GM12878 (cell line): ENCODE results near the gene GUCY2D. TPM values are rescaled to one million over a fixed set of nuclear protein-coding genes. Genes with fewer than 3 reads are reported as not detected.

Experiments used
- BACH1 ChIP-seq: fragments of 450-650 bp; IDR thresholded peaks from 2 replicates; pipeline ENCODE4 v1.6.1; 2017; ENCODE audit warnings: mild to moderate bottlenecking, borderline replicate concordance
- BHLHE40 ChIP-seq, 2 experiments: fragments of 450-650 bp in 1 of 2; IDR thresholded peaks; 2 replicates each; pipeline ENCODE4 v1.6.1; 2011 to 2017; ENCODE audit warnings: low read depth in 2 of 2, borderline replicate concordance in 1 of 2, improper control_type of control experiment in 1 of 2, low read length in 1 of 2, mild to moderate bottlenecking in 1 of 2
- CHD2 ChIP-seq: IDR thresholded peaks from 2 replicates; pipeline ENCODE4 v1.6.1; 2011; ENCODE audit warnings: low read depth, low read length, improper control_type of control experiment, borderline replicate concordance
- CHD4 ChIP-seq: fragments of 200-600 bp; sonication (generic); IDR thresholded peaks from 2 replicates; pipeline ENCODE4 v1.6.1; 2016; ENCODE audit warnings: mild to moderate bottlenecking
- CTCF ChIP-seq, 3 experiments: IDR thresholded peaks in 2 of 3; conservative IDR thresholded peaks in 1 of 3; 2 replicates each; pipeline ENCODE4 v1.5.1; 2011; ENCODE audit warnings: low read depth in 3 of 3, low read length in 3 of 3, mild to moderate bottlenecking in 3 of 3, control low read depth in 2 of 3, moderate library complexity in 2 of 3, inconsistent platforms in 1 of 3, mixed read lengths in 1 of 3; ENCODE audit not compliant: control insufficient read depth in 2 of 3, insufficient read depth in 1 of 3; ENCODE audit errors: extremely low read depth in 1 of 3
- E2F8 ChIP-seq: fragments of 450-650 bp; IDR thresholded peaks from 2 replicates; pipeline ENCODE4 v1.6.1; 2018; ENCODE audit warnings: mild to moderate bottlenecking, low read depth, moderate library complexity; ENCODE audit not compliant: partially characterized antibody
- ETV6 ChIP-seq, 2 experiments: fragments of 450-650 bp in 1 of 2; IDR thresholded peaks in 1 of 2; conservative IDR thresholded peaks in 1 of 2; 2 replicates each; pipeline ENCODE4 v1.6.1; 2014; ENCODE audit warnings: antibody characterized with exemption in 1 of 2, borderline replicate concordance in 1 of 2, low read depth in 1 of 2, mild to moderate bottlenecking in 1 of 2, moderate library complexity in 1 of 2
- FOXM1 ChIP-seq: IDR thresholded peaks from 2 replicates; pipeline ENCODE4 v1.6.1; 2012; ENCODE audit warnings: low read depth, mild to moderate bottlenecking, inconsistent platforms, low read length, moderate library complexity
- HDAC2 ChIP-seq: fragments of 200-600 bp; sonication (generic); IDR thresholded peaks from 2 replicates; pipeline ENCODE4 v1.6.1; 2017
- KAT2A ChIP-seq: conservative IDR thresholded peaks from 2 replicates; pipeline ENCODE4 v1.6.1; 2011; ENCODE audit warnings: low read depth, low read length; ENCODE audit not compliant: control insufficient read depth
- NFIC ChIP-seq: IDR thresholded peaks from 2 replicates; pipeline ENCODE4 v1.6.1; 2012; ENCODE audit warnings: low read depth, mild to moderate bottlenecking, inconsistent platforms, low read length, moderate library complexity
- PAX5 ChIP-seq: IDR thresholded peaks from 2 replicates; pipeline ENCODE4 v1.6.1; 2011; ENCODE audit warnings: low read depth, low read length, borderline replicate concordance
- PAX8 ChIP-seq: fragments of 450-650 bp; IDR thresholded peaks from 2 replicates; pipeline ENCODE4 v1.6.1; 2017; ENCODE audit warnings: mild to moderate bottlenecking, moderate library complexity
- POU2F2 ChIP-seq: IDR thresholded peaks from 3 replicates; pipeline ENCODE4 v1.6.1; 2011; ENCODE audit warnings: low read depth, mild to moderate bottlenecking, low read length, borderline replicate concordance
- RCOR1 ChIP-seq: conservative IDR thresholded peaks from 2 replicates; pipeline ENCODE4 v1.6.1; 2012; ENCODE audit warnings: low read depth, low read length, improper control_type of control experiment
- RELA ChIP-seq: fragments of 450-650 bp; IDR thresholded peaks from 2 replicates; pipeline ENCODE4 v1.8.0; 2014; ENCODE audit warnings: borderline replicate concordance; ENCODE audit not compliant: partially characterized antibody
- REST ChIP-seq: IDR thresholded peaks from 2 replicates; pipeline ENCODE4 v1.6.1; 2012; ENCODE audit warnings: mild to moderate bottlenecking, low read depth, low read length
- SIX5 ChIP-seq: IDR thresholded peaks from 2 replicates; pipeline ENCODE4 v1.6.1; 2011; ENCODE audit warnings: mild to moderate bottlenecking, low read depth, low read length, moderate library complexity; ENCODE audit not compliant: severe bottlenecking
- SMC3 ChIP-seq: IDR thresholded peaks from 2 replicates; pipeline ENCODE4 v1.6.1; 2011; ENCODE audit warnings: low read length, improper control_type of control experiment, borderline replicate concordance
- SP1 ChIP-seq: IDR thresholded peaks from one replicate; pipeline ENCODE4 v1.6.1; 2011; ENCODE audit warnings: low read depth, low read length
- SUZ12 ChIP-seq: fragments of 200-600 bp; sonication (generic); IDR thresholded peaks from one replicate; pipeline ENCODE4 v1.6.1; 2018; ENCODE audit warnings: antibody characterized with exemption, mild to moderate bottlenecking; ENCODE audit not compliant: unreplicated experiment
- USF1 ChIP-seq: IDR thresholded peaks from 2 replicates; pipeline ENCODE4 v1.6.1; 2011; ENCODE audit warnings: borderline replicate concordance, low read depth, mild to moderate bottlenecking, moderate library complexity, mixed read lengths, low read length; ENCODE audit not compliant: insufficient read depth; ENCODE audit errors: extremely low read length
- polyA plus RNA-seq, 11 experiments: library from polyadenylated mRNA; depleted of rRNA in 4 of 11; unstranded in 6 of 11; stranded (reverse) in 5 of 11; fragments of >200 nt; fragmentation: Nextera tagmentation in 4 of 11; fragmentation: Illumina TruSeq in 1 of 11; extraction: Ambion mirVana in 4 of 11; extraction: Trizol in 1 of 11; gene quantifications; 1 replicate in 1 of 11; 2 replicates in 10 of 11; pipeline versions ENCODE4 v1.2.1 to v1.2.3, GENCODE V29; 2011 to 2016; ENCODE audit warnings: inconsistent platforms in 2 of 11, missing spikeins in 2 of 11, low read depth in 1 of 11
- total RNA-seq, 4 experiments: library from RNA; depleted of rRNA in 3 of 4; stranded (reverse); fragments of >200 nt in 3 of 4; fragmentation: Illumina TruSeq in 1 of 4; extraction: Trizol in 1 of 4; gene quantifications; 2 replicates each; pipeline versions ENCODE4 v1.2.1 to v1.2.3, GENCODE V29; 2013 to 2021

GUCY2D gene
- total and polyA plus RNA-seq, 10 of the 15 experiments (the other 5 are each of a cell fraction or from before 2014, with no cell fraction given), result not detected

GRCh38 chr17:8057691-8058114, 55.3 kb downstream of the GUCY2D start (continued):
- TF ChIP-seq E2F8 (no peak), POU2F2 (peak; percentile 61; the same call in 1 of the 3 replicates), SP1 (no peak), PAX5 (no peak), NFIC (no peak), CHD4 (no peak), HDAC2 (no peak), BACH1 (no peak), FOXM1 (no peak), SIX5 (no peak), CTCF (IDR thresholded peaks at IDR 0.05 in 2 of 3, conservative IDR thresholded peaks at IDR 0.05 in 1 of 3; ENCODE audit: control insufficient read depth in 2 of 3, extremely low read depth in 1 of 3, insufficient read depth in 1 of 3, low read depth in 3 of 3, low read length in 3 of 3) (peak; percentile 69 to 81 (median 74)), SUZ12 (no peak), RELA (no peak), RCOR1 (no peak), USF1 (no peak), CHD2 (no peak), KAT2A (no peak), REST (no peak), ETV6 (conservative IDR thresholded peaks at IDR 0.05 in 1 of 2, IDR thresholded peaks at IDR 0.05 in 1 of 2; ENCODE audit: borderline replicate concordance in 1 of 2, low read depth in 1 of 2) (no peak), SMC3 (peak; percentile 63; the same call in 1 of the 2 replicates), BHLHE40 (IDR thresholded peaks at IDR 0.05; ENCODE audit: borderline replicate concordance in 1 of 2, low read depth in 2 of 2, low read length in 1 of 2) (no peak), PAX8 (no peak)
